ENCODE measurements around the gene HOXA13.

HOXA13 gene

GRCh38 chr7:27180431-27181420 is 19.2 kb downstream of the HOXA13 start:
- peak; percentile 21 for DNase-seq

- peak; percentile 79 for DNase-seq
Measured at GRCh38 chr7:27179503-27180430, 20.1 kb downstream of the HOXA13 start.

- no peak for DNase-seq
Measured at GRCh38 chr7:27179030-27179429, 20.9 kb downstream of the HOXA13 start.

GRCh38 chr7:27178366-27178765 is 21.5 kb downstream of the HOXA13 start:
- no peak for DNase-seq

GRCh38 chr7:27177795-27178320 is 22.0 kb downstream of the HOXA13 start:
- no peak for DNase-seq

- peak; percentile 17 for DNase-seq
Measured at GRCh38 chr7:27176962-27177794, 22.7 kb downstream of the HOXA13 start.

GRCh38 chr7:27176524-27176845 is 23.4 kb downstream of the HOXA13 start:
- DNase-seq: peak; percentile 10

- DNase-seq: peak; percentile 16
Measured at GRCh38 chr7:27175626-27176523, 24.0 kb downstream of the HOXA13 start.

- DNase-seq: peak; percentile 20
Measured at GRCh38 chr7:27174874-27175625, 24.8 kb downstream of the HOXA13 start.

- peak; percentile 22 for DNase-seq
Measured at GRCh38 chr7:27173956-27174873, 25.7 kb downstream of the HOXA13 start, which contains the start of gene HOXA10. HOXA10 (minus strand) TSS chr7:27174320; CDS start chr7:27174306, 14 bp downstream.

- no peak for DNase-seq
Measured at GRCh38 chr7:27173511-27173955, 26.4 kb downstream of the HOXA13 start.

- peak; percentile 39 for DNase-seq
Measured at GRCh38 chr7:27172823-27173510, 26.9 kb downstream of the HOXA13 start.

GRCh38 chr7:27172315-27172774 is 27.5 kb downstream of the HOXA13 start:
- peak; percentile 28 for DNase-seq

- DNase-seq: peak; percentile 29
Measured at GRCh38 chr7:27171637-27172314, 28.1 kb downstream of the HOXA13 start.

- DNase-seq: peak; percentile 25
Measured at GRCh38 chr7:27171325-27171636, 28.6 kb downstream of the HOXA13 start.

GRCh38 chr7:27170426-27171324 is 29.2 kb downstream of the HOXA13 start:
- no peak for DNase-seq
